ENCODE data around the gene INO80D.
"Not testable (repeated sequence)": the region's sequence is repeated elsewhere in the genome, so short reads cannot be mapped to it uniquely, and the experiment has no call there.

Gene INO80D

GRCh38 chr2:206071807-206072206 lies 14.2 kb downstream of the INO80D start:
- H3K9me3 Mint-ChIP-seq: no peaks in the 10 kb centered on the region
- no peak for DNase-seq
- H3K4me3 Mint-ChIP-seq: no peak overlapping the region
- H3K27me3 Mint-ChIP-seq: no peaks in the 10 kb centered on the region
- H3K36me3 Mint-ChIP-seq (ENCODE audit: low read depth): peaks cover 29% of the 10 kb centered on the region
- peaks cover 38% of the 10 kb centered on the region for H3K4me1 Mint-ChIP-seq (ENCODE audit: low read depth)
- no peak overlapping the region for H3K27ac Mint-ChIP-seq

GRCh38 chr2:206069417-206069816 lies 16.6 kb downstream of the INO80D start:
- Mint-ChIP-seq H3K27ac (no peak overlapping the region), H3K27me3 (no peaks in the 10 kb centered on the region), H3K9me3 (no peaks in the 10 kb centered on the region), H3K4me3 (no peak overlapping the region), H3K4me1 (ENCODE audit: low read depth) (peaks cover 41% of the 10 kb centered on the region), H3K36me3 (ENCODE audit: low read depth) (peaks cover 25% of the 10 kb centered on the region)
- DNase-seq: no peak

- no peak for DNase-seq
- Mint-ChIP-seq H3K27ac (no peak overlapping the region), H3K4me1 (ENCODE audit: low read depth) (peaks cover 40% of the 10 kb centered on the region), H3K36me3 (ENCODE audit: low read depth) (peaks cover 23% of the 10 kb centered on the region), H3K27me3 (no peaks in the 10 kb centered on the region), H3K9me3 (no peaks in the 10 kb centered on the region), H3K4me3 (no peak overlapping the region)
Measured at GRCh38 chr2:206068207-206068606, 17.8 kb downstream of the INO80D start.

GRCh38 chr2:206064077-206064476 lies 21.9 kb downstream of the INO80D start:
- peaks cover 48% of the 10 kb centered on the region for H3K36me3 Mint-ChIP-seq (ENCODE audit: low read depth)
- no peak for DNase-seq
- H3K27ac Mint-ChIP-seq: peak overlapping the region; percentile 52
- H3K4me1 Mint-ChIP-seq (ENCODE audit: low read depth): peaks cover 28% of the 10 kb centered on the region
- no peaks in the 10 kb centered on the region for H3K9me3 Mint-ChIP-seq
- H3K27me3 Mint-ChIP-seq: no peaks in the 10 kb centered on the region
- H3K4me3 Mint-ChIP-seq: no peak overlapping the region

- Mint-ChIP-seq H3K4me3 (no peak overlapping the region), H3K4me1 (ENCODE audit: low read depth) (peaks cover 28% of the 10 kb centered on the region), H3K27me3 (no peaks in the 10 kb centered on the region), H3K9me3 (no peaks in the 10 kb centered on the region), H3K27ac (no peak overlapping the region), H3K36me3 (ENCODE audit: low read depth) (peaks cover 51% of the 10 kb centered on the region)
- no peak for DNase-seq
Measured at GRCh38 chr2:206063635-206064034, 22.3 kb downstream of the INO80D start.

GRCh38 chr2:206062724-206063123 lies 23.2 kb downstream of the INO80D start:
- Mint-ChIP-seq H3K9me3 (no peaks in the 10 kb centered on the region), H3K4me1 (ENCODE audit: low read depth) (peaks cover 25% of the 10 kb centered on the region), H3K27ac (peak overlapping the region; percentile 22), H3K36me3 (ENCODE audit: low read depth) (peaks cover 55% of the 10 kb centered on the region), H3K27me3 (no peaks in the 10 kb centered on the region), H3K4me3 (no peak overlapping the region)
- no peak for DNase-seq

- H3K27ac Mint-ChIP-seq: peak overlapping the region; percentile 22
- no peaks in the 10 kb centered on the region for H3K9me3 Mint-ChIP-seq
- no peaks in the 10 kb centered on the region for H3K27me3 Mint-ChIP-seq
- H3K4me3 Mint-ChIP-seq: no peak overlapping the region
- H3K36me3 Mint-ChIP-seq (ENCODE audit: low read depth): peaks cover 79% of the 10 kb centered on the region
- H3K4me1 Mint-ChIP-seq (ENCODE audit: low read depth): peaks cover 18% of the 10 kb centered on the region
- no peak for DNase-seq
Measured at GRCh38 chr2:206056286-206056685, 29.7 kb downstream of the INO80D start.

GRCh38 chr2:206054952-206055351 lies 31.0 kb downstream of the INO80D start:
- no peak for DNase-seq
- Mint-ChIP-seq H3K27ac (peak overlapping the region; percentile 2), H3K4me3 (no peak overlapping the region), H3K4me1 (ENCODE audit: low read depth) (peaks cover 20% of the 10 kb centered on the region), H3K36me3 (ENCODE audit: low read depth) (peaks cover 78% of the 10 kb centered on the region), H3K27me3 (no peaks in the 10 kb centered on the region), H3K9me3 (no peaks in the 10 kb centered on the region)

GRCh38 chr2:206051912-206052311 lies 34.1 kb downstream of the INO80D start:
- peaks cover 80% of the 10 kb centered on the region for H3K36me3 Mint-ChIP-seq (ENCODE audit: low read depth)
- H3K27me3 Mint-ChIP-seq: no peaks in the 10 kb centered on the region
- no peaks in the 10 kb centered on the region for H3K9me3 Mint-ChIP-seq
- peaks cover 27% of the 10 kb centered on the region for H3K4me1 Mint-ChIP-seq (ENCODE audit: low read depth)
- no peak overlapping the region for H3K27ac Mint-ChIP-seq
- no peak overlapping the region for H3K4me3 Mint-ChIP-seq
- DNase-seq: no peak

- DNase-seq: no peak
- H3K9me3 Mint-ChIP-seq: no peaks in the 10 kb centered on the region
- no peaks in the 10 kb centered on the region for H3K27me3 Mint-ChIP-seq
- H3K4me1 Mint-ChIP-seq (ENCODE audit: low read depth): peaks cover 20% of the 10 kb centered on the region
- H3K36me3 Mint-ChIP-seq (ENCODE audit: low read depth): peaks cover 80% of the 10 kb centered on the region
- H3K4me3 Mint-ChIP-seq: no peak overlapping the region
- H3K27ac Mint-ChIP-seq: no peak overlapping the region
Measured at GRCh38 chr2:206049392-206049791, 36.6 kb downstream of the INO80D start.

- Mint-ChIP-seq H3K4me3 (no peak overlapping the region), H3K9me3 (no peaks in the 10 kb centered on the region), H3K36me3 (ENCODE audit: low read depth) (peaks cover 85% of the 10 kb centered on the region), H3K27ac (peak overlapping the region; percentile 6), H3K27me3 (no peaks in the 10 kb centered on the region), H3K4me1 (ENCODE audit: low read depth) (peaks cover 34% of the 10 kb centered on the region)
- DNase-seq: no peak
Measured at GRCh38 chr2:206045251-206045650, 40.7 kb downstream of the INO80D start.

GRCh38 chr2:206040525-206040924 lies 45.4 kb downstream of the INO80D start:
- H3K27ac Mint-ChIP-seq: no peak overlapping the region
- H3K4me1 Mint-ChIP-seq (ENCODE audit: low read depth): peaks cover 36% of the 10 kb centered on the region
- peaks cover 88% of the 10 kb centered on the region for H3K36me3 Mint-ChIP-seq (ENCODE audit: low read depth)
- H3K27me3 Mint-ChIP-seq: no peaks in the 10 kb centered on the region
- no peak overlapping the region for H3K4me3 Mint-ChIP-seq
- peaks cover 2% of the 10 kb centered on the region for H3K9me3 Mint-ChIP-seq
- no peak for DNase-seq

- Mint-ChIP-seq H3K9me3 (peaks cover 29% of the 10 kb centered on the region), H3K4me1 (ENCODE audit: low read depth) (peaks cover 65% of the 10 kb centered on the region), H3K36me3 (ENCODE audit: low read depth) (peaks cover 93% of the 10 kb centered on the region)
- DNase-seq, H3K4me3 Mint-ChIP-seq, H3K27ac Mint-ChIP-seq, H3K27me3 Mint-ChIP-seq: not testable (repeated sequence)
Measured at GRCh38 chr2:206035393-206035792, 50.6 kb downstream of the INO80D start.

- Mint-ChIP-seq H3K9me3 (peaks cover 29% of the 10 kb centered on the region), H3K4me1 (ENCODE audit: low read depth) (peaks cover 70% of the 10 kb centered on the region), H3K36me3 (ENCODE audit: low read depth) (peaks cover 96% of the 10 kb centered on the region)
- H3K4me3 Mint-ChIP-seq, DNase-seq, H3K27me3 Mint-ChIP-seq, H3K27ac Mint-ChIP-seq: not testable (repeated sequence)
Measured at GRCh38 chr2:206033452-206033851, 52.5 kb downstream of the INO80D start.

GRCh38 chr2:206031950-206032567 lies 53.9 kb downstream of the INO80D start:
- H3K4me1 Mint-ChIP-seq (ENCODE audit: low read depth): peaks cover 69% of the 10 kb centered on the region
- DNase-seq: no peak
- H3K36me3 Mint-ChIP-seq (ENCODE audit: low read depth): peaks cover 94% of the 10 kb centered on the region
- H3K9me3 Mint-ChIP-seq: peaks cover 29% of the 10 kb centered on the region
- no peaks in the 10 kb centered on the region for H3K27me3 Mint-ChIP-seq
- H3K4me3 Mint-ChIP-seq: no peak overlapping the region
- peak overlapping the region; percentile 87 for H3K27ac Mint-ChIP-seq
